ENCODE results near the gene RPTOR. TPM values are rescaled to one million over a fixed set of nuclear protein-coding genes. Genes with fewer than 3 reads are reported as not detected.

The RPTOR gene
- polyA plus RNA-seq, 1 of the 3 experiments (the other 2 are of a cell fraction): 14.9 TPM

DNA sequence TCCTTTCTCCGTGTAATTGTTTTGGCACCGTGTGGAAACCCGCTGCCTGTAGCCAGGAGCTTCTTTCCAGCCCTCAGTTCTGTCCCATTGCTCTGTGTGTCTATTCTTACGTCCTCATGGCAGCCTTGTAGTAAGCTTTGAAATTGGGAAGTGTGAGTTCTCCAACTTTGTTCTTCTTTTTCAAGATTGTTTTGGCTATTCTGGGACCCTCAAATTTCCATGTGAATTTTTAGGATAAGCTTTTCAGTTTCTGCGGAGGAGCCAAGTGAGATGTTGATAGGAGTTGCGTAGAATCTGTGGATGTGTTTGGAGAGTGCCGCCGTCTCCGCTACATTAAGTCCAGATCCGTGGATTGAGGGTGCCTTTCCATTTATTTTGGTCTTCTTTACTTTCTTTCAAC, 462.3 kb downstream of the RPTOR start:
- TF ChIP-seq CTCF (IDR thresholded peaks at IDR 0.05) (no peak), RAD21 (IDR thresholded peaks at IDR 0.05; ENCODE audit: low read length) (no peak), ZBTB33 (IDR thresholded peaks at IDR 0.05; ENCODE audit: borderline replicate concordance, low read depth) (no peak), YY1 (IDR thresholded peaks at IDR 0.05; ENCODE audit: low read depth) (no peak), USF1 (IDR thresholded peaks at IDR 0.05; ENCODE audit: borderline replicate concordance, low read depth) (no peak), RCOR1 (IDR thresholded peaks at IDR 0.05; ENCODE audit: low read length) (no peak), JUND (IDR thresholded peaks at IDR 0.05) (no peak), GATA2 (CRISPR knock-in tag; IDR thresholded peaks at IDR 0.05) (no peak), FOXJ3 (CRISPR knock-in tag; IDR thresholded peaks at IDR 0.05) (no peak), MXI1 (IDR thresholded peaks at IDR 0.05; ENCODE audit: low read depth, low read length) (no peak), EZH2phosphoT487 (IDR thresholded peaks at IDR 0.05; ENCODE audit: borderline replicate concordance, low read depth) (no peak), MEF2A (IDR thresholded peaks at IDR 0.05; ENCODE audit: borderline replicate concordance, low read depth) (no peak), GABPA (IDR thresholded peaks at IDR 0.05; ENCODE audit: low read depth) (no peak), FOSL2 (IDR thresholded peaks at IDR 0.05; ENCODE audit: borderline replicate concordance, low read depth) (no peak)
- TF ChIP-seq, protein P1, sequence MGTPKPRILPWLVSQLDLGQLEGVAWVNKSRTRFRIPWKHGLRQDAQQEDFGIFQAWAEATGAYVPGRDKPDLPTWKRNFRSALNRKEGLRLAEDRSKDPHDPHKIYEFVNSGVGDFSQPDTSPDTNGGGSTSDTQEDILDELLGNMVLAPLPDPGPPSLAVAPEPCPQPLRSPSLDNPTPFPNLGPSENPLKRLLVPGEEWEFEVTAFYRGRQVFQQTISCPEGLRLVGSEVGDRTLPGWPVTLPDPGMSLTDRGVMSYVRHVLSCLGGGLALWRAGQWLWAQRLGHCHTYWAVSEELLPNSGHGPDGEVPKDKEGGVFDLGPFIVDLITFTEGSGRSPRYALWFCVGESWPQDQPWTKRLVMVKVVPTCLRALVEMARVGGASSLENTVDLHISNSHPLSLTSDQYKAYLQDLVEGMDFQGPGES (IDR thresholded peaks at IDR 0.05; ENCODE audit: low read depth, low read length): no peak
- Histone ChIP-seq H3F3A (replicated peaks; ENCODE audit: insufficient read depth) (peaks cover 22% of the 10 kb centered on the region), H3K4me3 (ENCODE audit: low read depth in 2 of 2, low read length in 1 of 2) (no peak overlapping the region), H2AFZ (ENCODE audit: low read depth) (no peak overlapping the region), H3K4me1 (ENCODE audit: control insufficient read depth in 1 of 2, insufficient read depth in 2 of 2, low read depth in 1 of 2, low read length in 1 of 2) (peaks cover 5 to 13% of the 10 kb centered on the region in 2 experiments; a peak in 1 of 4 replicates), H3K9ac (no peak overlapping the region), H4K20me1 (ENCODE audit: insufficient read depth) (peaks cover 6% of the 10 kb centered on the region), H3K4me2 (no peak overlapping the region), H3K9me3 (no peaks in the 10 kb centered on the region; the same call in 1 of the 2 replicates), H3K9me2 (no peaks in the 10 kb centered on the region), H3K79me2 (ENCODE audit: insufficient read depth) (no peaks in the 10 kb centered on the region), H3K27me3 (ENCODE audit: insufficient read depth) (peaks cover 72% of the 10 kb centered on the region), H3K27ac (ENCODE audit: low read depth in 2 of 2, low read length in 1 of 2) (no peak overlapping the region), H3K36me3 (replicated peaks in 1 of 2; ENCODE audit: control insufficient read depth in 1 of 2, insufficient read depth in 2 of 2, low read length in 1 of 2) (no peaks in the 10 kb centered on the region)
- CTCF ChIA-PET: interaction anchor here (1.0 to 10.2 kb wide), 9 partner anchors 13 to 580 kb away, joined by 3 to 102 read pairs (median 4); no protein-coding TSS in a partner anchor
- 36% methylated on average over 10 of the region's 10 CpGs for WGBS (ENCODE audit: low lambda C conversion rate)
- POLR2A ChIA-PET: interaction anchor here (0.6 kb wide), 1 partner anchor 58 kb away, joined by 3 read pairs; no protein-coding TSS in a partner anchor
- DNase-seq: no peak
